ENCODE measurements around the gene SLC36A2.

The SLC36A2 gene

DNA sequence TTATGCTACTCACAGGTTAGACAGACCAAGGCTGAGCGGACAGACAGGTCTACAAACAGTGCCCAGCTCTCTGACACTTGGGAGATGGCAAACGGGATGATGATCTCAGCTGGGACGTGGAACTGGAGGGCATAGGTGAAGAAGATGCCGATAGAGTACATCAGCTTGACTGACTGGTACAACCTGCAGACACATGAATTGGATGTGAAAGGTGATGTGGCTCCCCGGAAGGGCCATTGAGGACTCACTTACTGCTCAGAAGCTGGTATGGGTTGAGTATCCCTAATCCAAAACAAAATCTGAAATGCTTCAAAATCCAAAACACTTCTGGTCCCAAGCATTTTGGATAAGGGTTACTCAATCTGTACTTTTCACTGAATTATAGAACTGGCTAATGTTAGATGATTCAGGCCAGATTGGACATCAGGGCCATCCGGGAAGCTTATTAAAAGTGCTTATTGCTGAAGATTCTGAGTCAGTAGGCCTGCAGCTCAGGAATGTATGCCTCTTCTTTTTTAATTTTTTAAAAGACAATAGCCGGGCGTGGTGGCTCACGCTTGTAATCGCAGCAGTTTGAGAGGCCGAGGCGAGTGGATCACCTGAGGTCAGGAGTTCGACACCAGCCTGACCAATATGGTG is 66.2 kb downstream of the SLC36A2 start:
- no peak for DNase-seq

DNA sequence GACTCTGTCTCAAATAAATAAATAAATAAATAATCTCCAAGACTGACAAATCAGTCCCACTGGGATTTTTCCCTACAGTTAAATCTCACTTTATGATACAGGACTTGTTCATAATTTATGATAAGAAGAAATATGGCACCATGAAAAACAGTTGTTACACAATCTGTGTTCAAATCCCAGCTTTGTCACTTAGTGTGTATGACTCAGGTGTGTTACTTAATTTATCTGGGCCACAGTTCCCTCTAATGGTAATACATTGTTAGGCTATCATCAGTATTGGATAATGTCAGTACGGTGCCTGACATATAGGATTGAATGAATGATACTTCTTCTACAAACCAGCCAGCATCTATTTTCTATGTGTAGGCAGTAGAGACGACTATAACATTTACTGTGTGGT is 66.9 kb downstream of the SLC36A2 start:
- no peak for DNase-seq

DNA sequence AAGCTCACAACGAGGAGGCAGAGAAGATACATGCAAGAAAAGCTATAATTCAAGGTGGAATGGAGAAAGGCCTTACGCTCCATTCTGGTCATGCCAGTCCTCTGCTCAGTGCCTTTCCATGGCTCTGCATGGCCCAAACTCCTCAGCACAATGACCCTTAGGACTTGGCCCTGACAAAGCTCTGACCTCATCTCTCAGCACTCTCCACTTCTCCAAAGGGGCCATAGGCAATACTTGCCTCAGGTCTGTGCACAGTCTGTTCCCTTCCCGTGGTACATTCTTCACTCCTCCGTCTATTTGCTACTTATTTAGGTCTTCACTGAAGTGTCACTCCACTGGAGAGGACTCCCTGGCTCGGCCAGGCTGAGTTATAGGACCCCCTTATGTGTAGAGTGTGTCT is 68.5 kb downstream of the SLC36A2 start:
- DNase-seq, result no peak

DNA sequence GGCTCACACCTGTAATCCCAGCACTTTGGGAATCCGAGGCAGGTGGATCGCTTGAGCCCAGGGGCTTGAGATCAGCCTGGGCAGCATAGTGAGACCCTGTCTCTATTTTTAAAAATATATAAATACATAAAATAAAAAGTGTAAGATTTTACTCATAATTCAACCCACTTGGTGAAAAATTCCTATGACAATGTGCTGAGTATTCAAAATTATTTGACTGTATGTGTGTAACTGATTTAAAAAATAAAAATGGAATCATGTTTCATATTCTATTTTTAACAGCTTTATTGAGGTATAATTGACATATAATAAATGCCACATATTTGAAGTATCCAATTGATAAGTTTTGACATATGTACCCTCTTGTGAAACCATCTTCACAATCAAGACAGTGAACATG is 71.6 kb downstream of the SLC36A2 start:
- no peak for DNase-seq

DNA sequence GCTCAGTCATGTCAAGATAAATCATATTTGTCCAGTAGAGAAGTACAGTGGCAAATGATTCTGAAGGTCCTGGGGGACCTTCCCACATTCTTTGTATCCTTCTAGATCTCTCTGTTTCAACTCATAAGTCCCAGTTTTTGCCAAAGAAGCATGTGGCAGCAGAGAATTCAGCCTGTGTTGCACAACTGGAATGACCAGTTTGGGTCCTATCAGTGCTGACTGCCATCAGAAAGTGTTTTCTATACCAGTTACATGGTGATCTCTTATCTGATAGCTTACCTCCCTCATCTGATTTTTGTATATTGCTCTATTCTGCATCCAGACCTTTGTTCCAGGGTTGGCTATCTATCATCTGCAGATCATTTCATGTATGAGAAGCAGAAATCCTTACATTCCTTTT is 72.7 kb downstream of the SLC36A2 start:
- no peak for DNase-seq

DNA sequence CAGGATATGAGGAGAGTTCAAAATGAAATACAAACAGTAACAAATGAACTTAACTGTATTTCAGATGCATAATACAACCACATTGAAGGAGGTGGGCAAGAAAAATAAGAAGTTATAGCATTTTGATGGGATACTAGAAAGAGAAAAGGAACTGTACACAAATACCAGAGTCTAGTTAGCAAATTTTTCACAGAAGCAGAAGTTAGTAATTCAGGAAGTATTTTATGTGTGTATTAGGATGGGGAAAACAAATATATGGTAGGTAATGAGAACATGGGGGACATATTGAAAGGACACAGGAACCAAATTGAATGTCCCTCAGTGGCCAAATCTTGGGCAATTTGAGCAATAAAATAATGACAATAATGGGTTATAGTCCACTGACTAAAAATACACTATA is 76.0 kb downstream of the SLC36A2 start:
- DNase-seq, result no peak

DNA sequence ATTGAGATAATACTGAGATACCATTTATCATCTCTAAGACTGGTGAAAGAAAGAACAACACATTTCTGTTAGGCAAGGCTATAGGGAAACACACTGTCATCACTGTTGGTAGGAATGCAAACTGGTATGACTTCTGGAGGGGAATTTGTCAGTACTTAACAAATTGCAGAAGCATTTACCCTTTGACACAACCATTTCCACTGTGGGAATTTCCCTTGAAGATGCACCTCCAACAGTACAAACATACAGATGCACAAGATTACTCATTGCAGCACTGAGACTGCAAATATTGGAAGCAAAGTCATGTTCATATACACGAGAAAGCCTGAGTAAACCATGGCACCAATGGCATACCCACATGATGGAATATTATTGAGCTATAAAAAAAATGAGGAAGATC is 76.8 kb downstream of the SLC36A2 start:
- DNase-seq, result no peak

DNA sequence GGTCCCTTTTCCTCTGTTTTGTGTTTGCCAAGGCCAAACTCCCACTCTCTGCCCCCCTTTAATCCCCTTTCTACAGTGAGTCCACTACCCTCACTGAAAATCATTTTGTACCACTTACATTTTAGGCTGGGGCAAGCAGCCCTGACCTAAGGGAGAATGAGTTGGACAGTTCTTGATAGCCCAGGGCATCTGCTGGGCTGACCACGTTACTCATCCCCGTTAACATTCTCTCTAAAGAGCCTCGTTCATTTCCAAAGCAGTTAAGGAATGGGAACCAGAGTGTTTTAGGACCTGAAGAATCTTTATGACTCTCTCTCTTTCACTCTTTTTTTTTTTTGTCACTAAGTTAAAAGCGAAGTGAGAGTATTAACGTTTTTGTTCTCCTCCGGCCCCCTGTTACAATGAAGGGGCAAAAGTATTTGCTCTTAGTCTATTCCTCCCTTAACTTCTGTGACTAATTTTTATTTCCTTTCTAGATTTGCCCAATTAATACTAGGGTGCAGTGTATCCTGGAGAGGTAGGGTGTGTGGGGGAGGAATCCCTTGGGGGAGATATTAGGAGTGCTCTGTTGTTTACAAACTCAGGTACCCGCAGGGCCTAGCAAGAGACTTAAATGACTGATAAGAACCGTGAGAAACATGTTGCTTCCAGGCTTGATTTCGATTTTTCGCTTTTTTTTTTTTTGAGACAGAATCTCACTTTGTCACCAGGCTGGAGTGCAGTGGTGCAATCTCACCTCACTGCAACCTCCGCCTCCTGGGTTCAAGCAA is 79.7 kb downstream of the SLC36A2 start:
- no peak for DNase-seq

Measured in SHP77 (cell line).